Upper lobe of left lung (tissue), 6 donors: ENCODE data around the gene NCBP2L. TPM values are rescaled to one million over a fixed set of nuclear protein-coding genes. Genes with fewer than 3 reads are reported as not detected.

Experiments used
- ATAC-seq, 2 donors: fragments of 200-7000 bp; cut with Tn5 transposase; one replicate each; pipeline ENCODE4 v1.9.1; 2022; ENCODE audit warnings: mild to moderate bottlenecking in 2 of 2, moderate library complexity in 2 of 2; ENCODE audit not compliant: low FRiP score in 2 of 2
- DNase-seq, 2 donors: peaks; one replicate each; pipeline ENCODE4 v3.0.0-alpha.2; 2019 to 2020
- H3K27ac ChIP-seq, 4 donors: fragments of 200-600 bp; sonication (generic); one replicate each; pipeline ENCODE4 v1.5.1; 2016 to 2019
- H3K27me3 ChIP-seq, 4 donors: fragments of 200-600 bp; sonication (generic); one replicate each; pipeline ENCODE4 v1.5.1; 2017 to 2019
- H3K36me3 ChIP-seq, 4 donors: fragments of 200-600 bp; sonication (generic); one replicate each; pipeline ENCODE4 v1.5.1; 2016 to 2019
- H3K4me1 ChIP-seq, 4 donors: fragments of 200-600 bp; sonication (generic); one replicate each; pipeline ENCODE4 v1.5.1; 2018 to 2019
- H3K4me3 ChIP-seq, 4 donors: fragments of 200-600 bp; sonication (generic); one replicate each; pipeline ENCODE4 v1.5.1; 2017 to 2019; ENCODE audit warnings: mild to moderate bottlenecking in 2 of 4, moderate library complexity in 1 of 4
- H3K9me3 ChIP-seq, 4 donors: fragments of 200-600 bp; sonication (generic); one replicate each; pipeline ENCODE4 v1.5.1; 2018 to 2019
- CTCF ChIP-seq, 6 experiments: fragments of 450-650 bp in 4 of 6; fragments of 200-600 bp in 2 of 6; sonication (generic) in 2 of 6; IDR thresholded peaks; one replicate each; pipeline ENCODE4 v1.5.1; 2016 to 2019; ENCODE audit warnings: antibody characterized with exemption in 6 of 6
- EP300 ChIP-seq, 4 donors: sonication (generic); formaldehyde crosslinking; IDR thresholded peaks; one replicate each; pipeline ENCODE4 v1.5.1; 2017; ENCODE audit warnings: antibody characterized with exemption in 4 of 4, control low read depth in 2 of 4
- POLR2A ChIP-seq, 4 donors: fragments of 450-650 bp; IDR thresholded peaks; one replicate each; pipeline ENCODE4 v1.5.1; 2016 to 2017; ENCODE audit warnings: antibody characterized with exemption in 4 of 4, mild to moderate bottlenecking in 2 of 4
- POLR2AphosphoS5 ChIP-seq, 2 donors: sonication (generic); formaldehyde crosslinking; IDR thresholded peaks; one replicate each; pipeline ENCODE4 v1.5.1; 2017; ENCODE audit warnings: antibody characterized with exemption in 2 of 2
- WGBS, 2 donors: methylation state at CpG; one replicate each; pipeline ENCODE4 v1.1.5; 2017 to 2018; 5-methylcytosine and 5-hydroxymethylcytosine counted together
- total RNA-seq, 6 donors: library from RNA; depleted of rRNA in 4 of 6; stranded (reverse); fragments of >200 nt in 4 of 6; gene quantifications; one replicate each; pipeline versions ENCODE4 v1.1.0 to v1.2.1, GENCODE V29; 2016 to 2021
- donor health status: DM: no; HTN: no; CAD: no; lungs with moderate emphysema.
- donor health status: DM: no; HTN: yes; CAD: no; lungs with severe emphysema.

Gene NCBP2L
- total RNA-seq: 1 to 10 TPM in 1 of 6 donors, under 1 TPM in 2, not detected in 3; 0.13 to 2.0 (median 0.33) TPM

DNA sequence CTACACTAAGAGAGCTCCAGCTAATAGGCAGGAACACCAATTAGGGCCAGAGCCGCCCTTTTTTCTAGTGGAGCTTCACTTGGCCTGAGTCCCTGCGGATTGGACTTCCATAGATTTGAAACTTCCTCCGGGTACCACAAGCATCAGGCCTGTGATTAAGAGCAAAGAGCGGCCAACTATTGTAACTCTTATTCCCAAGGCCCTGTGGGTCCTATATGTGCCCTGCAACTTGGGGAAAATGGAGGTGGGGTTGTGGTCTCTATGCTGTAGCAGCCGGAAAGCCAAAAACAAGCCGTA lies at the start of gene NCBP2L:
NCBP2L (plus strand) TSS at position 198 of the 297 bp plus-strand sequence. CDS start 16,488 bp downstream, outside the sequence.
- no peak for ATAC-seq
- Histone ChIP-seq H3K4me1 (peaks cover 0 to 9% (median 3%) of the 10 kb centered on the region in 4 donors), H3K27me3 (peaks cover 0 to 4% (median 0%) of the 10 kb centered on the region in 4 donors), H3K27ac (peak within 1 kb of the TSS; percentile 73 to 89 (median 86)), H3K36me3 (no peaks in the 10 kb centered on the region), H3K9me3 (no peaks in the 10 kb centered on the region), H3K4me3 (peak within 1 kb of the TSS in 3 of 4 donors; percentile 45 to 64 (median 55))
- TF ChIP-seq EP300 (IDR thresholded peaks at IDR 0.05): no peak
- TF ChIP-seq POLR2A (IDR thresholded peaks at IDR 0.05): no peak
- TF ChIP-seq POLR2AphosphoS5 (IDR thresholded peaks at IDR 0.05): no peak
- TF ChIP-seq CTCF (IDR thresholded peaks at IDR 0.05): no peak
- DNase-seq: no peak
- WGBS, 2 donors: 65 to 70% methylated on average over 3 to 6 of the region's 6 CpGs

GRCh38 chrX:107728371-107729099 lies 49.0 kb upstream of the NCBP2L start:
- Histone ChIP-seq H3K4me3 (no peak overlapping the region), H3K27me3 (no peaks in the 10 kb centered on the region), H3K36me3 (no peaks in the 10 kb centered on the region), H3K9me3 (no peaks in the 10 kb centered on the region), H3K27ac (peak overlapping the region; percentile 12 to 81 (median 58)), H3K4me1 (peaks cover 32 to 79% (median 62%) of the 10 kb centered on the region in 4 donors)
- 60 to 62% methylated on average over 4 of the region's 4 CpGs for WGBS, 2 donors
- TF ChIP-seq POLR2A (IDR thresholded peaks at IDR 0.05): no peak
- TF ChIP-seq POLR2AphosphoS5 (IDR thresholded peaks at IDR 0.05): no peak
- no peak for TF ChIP-seq CTCF (IDR thresholded peaks at IDR 0.05)
- no peak for ATAC-seq
- DNase-seq: no peak

GRCh38 chrX:107729558-107730297 lies 47.8 kb upstream of the NCBP2L start:
- no peak overlapping the region for H3K4me3 ChIP-seq
- 68 to 91% methylated on average over 6 to 8 of the region's 8 CpGs for WGBS, 2 donors
- no peaks in the 10 kb centered on the region for H3K36me3 ChIP-seq
- ATAC-seq: no peak
- H3K9me3 ChIP-seq: no peaks in the 10 kb centered on the region
- H3K27me3 ChIP-seq: no peaks in the 10 kb centered on the region
- DNase-seq: peak in 1 of 2 donors; percentile 30
- H3K27ac ChIP-seq: peak overlapping the region; percentile 12 to 81 (median 58)
- TF ChIP-seq POLR2A (IDR thresholded peaks at IDR 0.05) (no peak), EP300 (IDR thresholded peaks at IDR 0.05) (no peak), CTCF (IDR thresholded peaks at IDR 0.05) (no peak), POLR2AphosphoS5 (IDR thresholded peaks at IDR 0.05) (no peak)
- peaks cover 32 to 79% (median 61%) of the 10 kb centered on the region in 4 donors for H3K4me1 ChIP-seq

- H3K27ac ChIP-seq: peak overlapping the region in 2 of 4 donors; percentile 63 to 81
- DNase-seq: no peak
- no peak for ATAC-seq
- H3K4me1 ChIP-seq: peaks cover 32 to 74% (median 59%) of the 10 kb centered on the region in 4 donors
- no peaks in the 10 kb centered on the region for H3K27me3 ChIP-seq
- no peaks in the 10 kb centered on the region for H3K9me3 ChIP-seq
- H3K36me3 ChIP-seq: no peaks in the 10 kb centered on the region
- 25 to 57% methylated on average over 1 of the region's 1 CpG for WGBS, 2 donors
- no peak overlapping the region for H3K4me3 ChIP-seq
- TF ChIP-seq POLR2A (IDR thresholded peaks at IDR 0.05): no peak
- no peak for TF ChIP-seq POLR2AphosphoS5 (IDR thresholded peaks at IDR 0.05)
- TF ChIP-seq CTCF (IDR thresholded peaks at IDR 0.05): no peak
- TF ChIP-seq EP300 (IDR thresholded peaks at IDR 0.05): no peak
These were observed 47.3 kb upstream of the NCBP2L start for GRCh38 chrX:107730298-107730655.
